Measurements from ENCODE around the gene DCAF6. TPM values are rescaled to one million over a fixed set of nuclear protein-coding genes. Genes with fewer than 3 reads are reported as not detected.

The DCAF6 gene
- total RNA-seq, 4 donors from 2014 or later = 38.2 to 90.3 (median 54.8) TPM

- peaks cover 30% of the 10 kb centered on the region for H3K4me1 ChIP-seq
- no peak for TF ChIP-seq CTCF (IDR thresholded peaks at IDR 0.05)
- TF ChIP-seq POLR2A (IDR thresholded peaks at IDR 0.05) = no peak
- no peak for TF ChIP-seq EP300 (IDR thresholded peaks at IDR 0.05)
- no peak for TF ChIP-seq POLR2AphosphoS5 (IDR thresholded peaks at IDR 0.05)
- H3K36me3 ChIP-seq = no peaks in the 10 kb centered on the region
- no peak for DNase-seq (ENCODE audit: low spot score in 2 of 2)
- no peaks in the 10 kb centered on the region for H3K9me3 ChIP-seq
- 91% methylated on average over 4 of the region's 4 CpGs for WGBS
- H3K4me3 ChIP-seq = no peak overlapping the region
- no peak overlapping the region for H3K27ac ChIP-seq
- H3K27me3 ChIP-seq = no peaks in the 10 kb centered on the region
Measured at GRCh38 chr1:168119750-168120149, 183.3 kb downstream of the DCAF6 start.

GRCh38 chr1:168121401-168122011, 185.0 kb downstream of the DCAF6 start:
- DNase-seq (ENCODE audit: low spot score in 2 of 2) = peak in 1 of 2 donors; percentile 74
- 40% methylated on average over 7 of the region's 7 CpGs for WGBS
- H3K4me3 ChIP-seq = no peak overlapping the region
- no peaks in the 10 kb centered on the region for H3K9me3 ChIP-seq
- H3K36me3 ChIP-seq = no peaks in the 10 kb centered on the region
- peak overlapping the region; percentile 57 for H3K27ac ChIP-seq
- no peaks in the 10 kb centered on the region for H3K27me3 ChIP-seq
- TF ChIP-seq POLR2AphosphoS5 (IDR thresholded peaks at IDR 0.05) = no peak
- TF ChIP-seq EP300 (IDR thresholded peaks at IDR 0.05) = no peak
- TF ChIP-seq POLR2A (IDR thresholded peaks at IDR 0.05) = no peak
- TF ChIP-seq CTCF (IDR thresholded peaks at IDR 0.05) = no peak
- peaks cover 23% of the 10 kb centered on the region for H3K4me1 ChIP-seq

GRCh38 chr1:168125051-168125450, 188.6 kb downstream of the DCAF6 start:
- peaks cover 22% of the 10 kb centered on the region for H3K4me1 ChIP-seq

More at GRCh38 chr1:168125051-168125450, 188.6 kb downstream of the DCAF6 start:
- Histone ChIP-seq H3K9me3 (no peaks in the 10 kb centered on the region), H3K36me3 (no peaks in the 10 kb centered on the region), H3K27ac (no peak overlapping the region), H3K4me3 (no peak overlapping the region), H3K27me3 (no peaks in the 10 kb centered on the region)
- 91% methylated on average over 1 of the region's 1 CpG for WGBS
- TF ChIP-seq POLR2A (IDR thresholded peaks at IDR 0.05) (no peak), POLR2AphosphoS5 (IDR thresholded peaks at IDR 0.05) (no peak)
- DNase-seq (ENCODE audit: low spot score in 2 of 2) = no peak

Other genes with a start within 250 kb of the DCAF6 start
- 10 to 100 TPM; 37.1 to 52.3 (median 39.9) TPM for gene MPZL1, start 214.7 kb upstream of the DCAF6 start, total RNA-seq
- not detected for gene ADCY10, start 22.5 kb upstream of the DCAF6 start, total RNA-seq
- 10 to 100 TPM; 16.5 to 47.3 (median 34.4) TPM for gene MPC2, start 389 bp downstream of the DCAF6 start, total RNA-seq
- gene GPR161, start 200.2 kb downstream of the DCAF6 start, total RNA-seq = 1 to 10 TPM; 3.1 to 7.6 (median 4.2) TPM
- 10 to 100 TPM; 13.7 to 37.5 (median 18.9) TPM for gene TIPRL, start 242.3 kb downstream of the DCAF6 start, total RNA-seq